ENCODE measurements around the gene SAFB2. TPM values are rescaled to one million over a fixed set of nuclear protein-coding genes. Genes with fewer than 3 reads are reported as not detected.

Gene SAFB2
- total RNA-seq, 1 donor from 2014 or later = 143 TPM

DNA sequence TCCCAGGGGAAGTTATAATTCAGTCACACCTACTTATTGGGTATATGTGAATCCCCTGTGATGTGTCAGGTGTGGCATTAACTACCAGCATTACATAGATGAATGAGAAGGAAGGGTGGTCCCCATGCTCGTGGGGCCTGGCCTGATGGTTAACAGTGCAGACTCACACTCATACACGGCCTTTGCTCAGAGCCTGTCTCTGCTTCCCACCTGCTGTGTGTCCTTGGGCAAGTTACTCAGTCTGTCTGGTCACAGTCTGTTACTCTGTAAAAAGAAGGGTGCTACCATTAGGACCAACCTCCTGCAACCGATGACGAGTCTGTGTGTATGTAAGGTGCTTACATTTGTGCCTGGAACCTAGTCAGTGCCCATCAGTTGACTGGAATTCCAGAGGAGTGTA is 24.1 kb upstream of the SAFB2 start:
- CTCF ChIA-PET = no interaction called here
- Mint-ChIP-seq H3K9me3 (no peaks in the 10 kb centered on the region), H3K4me3 (no peak overlapping the region), H3K36me3 (ENCODE audit: low read depth) (peaks cover 92% of the 10 kb centered on the region), H3K4me1 (no peaks in the 10 kb centered on the region), H3K27me3 (no peaks in the 10 kb centered on the region), H3K27ac (no peak overlapping the region)
- POLR2A ChIA-PET = no interaction called here
- intact Hi-C loops (cut with micrococcal nuclease) = no loop called here
- no peak for DNase-seq
- TF ChIP-seq, protein P1, sequence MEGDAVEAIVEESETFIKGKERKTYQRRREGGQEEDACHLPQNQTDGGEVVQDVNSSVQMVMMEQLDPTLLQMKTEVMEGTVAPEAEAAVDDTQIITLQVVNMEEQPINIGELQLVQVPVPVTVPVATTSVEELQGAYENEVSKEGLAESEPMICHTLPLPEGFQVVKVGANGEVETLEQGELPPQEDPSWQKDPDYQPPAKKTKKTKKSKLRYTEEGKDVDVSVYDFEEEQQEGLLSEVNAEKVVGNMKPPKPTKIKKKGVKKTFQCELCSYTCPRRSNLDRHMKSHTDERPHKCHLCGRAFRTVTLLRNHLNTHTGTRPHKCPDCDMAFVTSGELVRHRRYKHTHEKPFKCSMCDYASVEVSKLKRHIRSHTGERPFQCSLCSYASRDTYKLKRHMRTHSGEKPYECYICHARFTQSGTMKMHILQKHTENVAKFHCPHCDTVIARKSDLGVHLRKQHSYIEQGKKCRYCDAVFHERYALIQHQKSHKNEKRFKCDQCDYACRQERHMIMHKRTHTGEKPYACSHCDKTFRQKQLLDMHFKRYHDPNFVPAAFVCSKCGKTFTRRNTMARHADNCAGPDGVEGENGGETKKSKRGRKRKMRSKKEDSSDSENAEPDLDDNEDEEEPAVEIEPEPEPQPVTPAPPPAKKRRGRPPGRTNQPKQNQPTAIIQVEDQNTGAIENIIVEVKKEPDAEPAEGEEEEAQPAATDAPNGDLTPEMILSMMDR (IDR thresholded peaks at IDR 0.05) = no peak
- ATAC-seq (ENCODE audit: low read depth) = no peak

DNA sequence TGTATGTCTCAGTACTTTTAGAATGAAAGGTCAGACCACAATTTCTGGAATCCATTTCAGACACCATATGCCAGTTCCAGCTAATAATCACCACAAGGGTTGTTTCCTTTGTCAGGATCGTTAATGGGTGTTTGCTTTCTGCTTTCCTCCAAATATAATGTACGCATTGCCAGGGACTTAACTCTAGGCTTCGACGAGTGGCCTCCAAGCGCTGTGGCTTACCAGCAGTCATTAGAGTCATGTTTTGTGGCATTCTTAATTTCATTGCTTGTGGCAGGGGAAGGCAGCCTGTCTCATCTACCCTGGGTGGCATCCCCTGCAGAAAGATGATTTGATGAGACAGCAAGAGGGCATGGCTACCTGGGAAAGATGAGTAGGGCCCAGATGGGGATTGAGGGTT is 22.8 kb upstream of the SAFB2 start:
- H3K9me3 Mint-ChIP-seq = no peaks in the 10 kb centered on the region
- no peak for ATAC-seq (ENCODE audit: low read depth)
- H3K4me1 Mint-ChIP-seq = no peaks in the 10 kb centered on the region
- CTCF ChIA-PET = interaction anchor here (1.2 kb wide), 1 partner anchor 41 kb away, joined by 3 read pairs; no protein-coding TSS in a partner anchor
- TF ChIP-seq, protein P1 (IDR thresholded peaks at IDR 0.05) = no peak
- POLR2A ChIA-PET = no interaction called here
- H3K27me3 Mint-ChIP-seq = no peaks in the 10 kb centered on the region
- DNase-seq = no peak
- no peak overlapping the region for H3K27ac Mint-ChIP-seq
- no peak overlapping the region for H3K4me3 Mint-ChIP-seq
- intact Hi-C loops (cut with micrococcal nuclease) = no loop called here
- H3K36me3 Mint-ChIP-seq (ENCODE audit: low read depth) = peaks cover 89% of the 10 kb centered on the region

DNA sequence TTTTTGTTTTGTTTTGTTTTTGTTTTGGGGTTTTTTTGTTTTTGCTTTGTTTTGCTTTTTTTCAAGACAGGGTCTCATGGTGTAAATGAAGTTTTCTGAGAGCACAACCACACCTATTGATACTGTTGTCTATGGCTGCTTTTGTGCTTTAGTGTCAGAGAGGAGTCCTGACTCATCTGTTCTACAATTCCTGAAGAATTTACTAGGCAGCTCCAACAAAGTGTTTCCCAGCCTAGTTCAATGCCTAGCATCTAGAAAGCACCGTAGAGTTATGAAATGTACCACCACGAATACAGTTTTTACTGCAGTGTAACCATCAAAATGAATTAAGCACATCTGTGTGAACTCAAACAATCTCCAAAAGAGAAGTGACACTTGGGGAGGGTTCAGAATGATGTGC is 21.5 kb upstream of the SAFB2 start:
- H3K36me3 Mint-ChIP-seq (ENCODE audit: low read depth) = peaks cover 85% of the 10 kb centered on the region
- no peaks in the 10 kb centered on the region for H3K9me3 Mint-ChIP-seq
- ATAC-seq (ENCODE audit: low read depth) (no peak), DNase-seq (no peak)
- H3K4me3 Mint-ChIP-seq = no peak overlapping the region
- H3K27ac Mint-ChIP-seq = peak overlapping the region; percentile 41
- TF ChIP-seq, protein P1 (IDR thresholded peaks at IDR 0.05) = no peak
- intact Hi-C loops (cut with micrococcal nuclease) = no loop called here
- no peaks in the 10 kb centered on the region for H3K27me3 Mint-ChIP-seq
- ChIA-PET POLR2A (no interaction called here), CTCF (no interaction called here)
- peaks cover 2% of the 10 kb centered on the region for H3K4me1 Mint-ChIP-seq

DNA sequence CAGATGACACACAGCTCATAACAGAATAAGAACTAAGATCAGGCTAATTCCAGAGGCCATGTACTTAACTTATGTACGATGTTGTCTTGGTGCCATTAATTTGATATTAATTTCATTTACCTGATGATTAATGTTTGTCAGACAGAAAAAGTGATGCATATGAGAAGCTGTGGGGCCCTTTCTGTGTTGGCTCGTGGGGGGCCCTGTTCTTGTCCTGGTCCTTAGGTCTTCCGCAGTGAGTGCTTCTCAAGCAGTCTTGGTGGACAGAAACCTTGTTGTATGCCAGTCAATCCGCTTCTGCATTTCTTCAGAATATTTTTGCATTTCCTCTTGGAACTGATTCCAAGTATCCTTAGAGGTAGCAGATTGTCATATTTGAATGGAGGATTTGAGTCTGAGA is 20.5 kb upstream of the SAFB2 start:
- Mint-ChIP-seq H3K9me3 (no peaks in the 10 kb centered on the region), H3K4me1 (peaks cover 2% of the 10 kb centered on the region), H3K27ac (no peak overlapping the region), H3K27me3 (no peaks in the 10 kb centered on the region), H3K4me3 (no peak overlapping the region), H3K36me3 (ENCODE audit: low read depth) (peaks cover 82% of the 10 kb centered on the region)
- CTCF ChIA-PET = no interaction called here
- POLR2A ChIA-PET = interaction anchor here (0.7 kb wide), 1 partner anchor 8 kb away, joined by 4 read pairs; no protein-coding TSS in a partner anchor
- intact Hi-C loops (cut with micrococcal nuclease) = no loop called here
- DNase-seq = no peak
- no peak for ATAC-seq (ENCODE audit: low read depth)
- TF ChIP-seq, protein P1 (IDR thresholded peaks at IDR 0.05) = no peak

DNA sequence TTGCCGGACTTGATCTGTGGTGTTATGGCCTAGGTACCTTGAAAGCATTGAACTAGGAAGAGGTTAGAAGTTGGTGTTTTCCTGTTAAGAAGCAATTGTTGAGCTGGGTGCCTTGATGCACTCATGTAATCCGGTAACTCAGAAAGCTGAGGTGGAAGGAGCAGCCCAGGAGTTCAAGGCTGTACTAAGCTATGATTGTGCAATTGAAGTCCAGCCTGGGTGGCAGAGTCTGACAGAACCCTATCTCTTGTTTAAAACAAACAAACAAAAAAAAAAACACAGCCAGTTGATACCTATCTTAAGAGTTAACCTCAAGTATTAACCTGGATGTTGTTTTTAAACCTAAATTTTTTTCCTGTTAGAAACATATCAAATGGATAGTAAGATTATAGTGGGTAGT is 19.6 kb upstream of the SAFB2 start:
- TF ChIP-seq, protein P1 (IDR thresholded peaks at IDR 0.05) = no peak
- Mint-ChIP-seq H3K36me3 (ENCODE audit: low read depth) (peaks cover 80% of the 10 kb centered on the region), H3K27ac (no peak overlapping the region), H3K27me3 (no peaks in the 10 kb centered on the region), H3K4me3 (no peak overlapping the region), H3K9me3 (no peaks in the 10 kb centered on the region), H3K4me1 (peaks cover 6% of the 10 kb centered on the region)
- ATAC-seq (ENCODE audit: low read depth) = no peak
- CTCF ChIA-PET = no interaction called here
- DNase-seq = no peak
- intact Hi-C loops (cut with micrococcal nuclease) = no loop called here
- POLR2A ChIA-PET = no interaction called here

All from activated B cell treated with CpG ODN at 0.5 μM for 24 hours (primary cell).